Epithelial cell of proximal tubule (primary cell): ENCODE results near the gene EIF5AL1. TPM values are rescaled to one million over a fixed set of nuclear protein-coding genes. Genes with fewer than 3 reads are reported as not detected.

Experiments used
- DNase-seq: peaks from one replicate; pipeline ENCODE4 v3.0.0-alpha.2; 2011; ENCODE audit warnings: low read depth
- H3K4me3 ChIP-seq: 2 replicates; pipeline ENCODE4 v1.5.1; 2011; ENCODE audit warnings: low read depth, mild to moderate bottlenecking, low read length
- total RNA-seq: library from RNA; depleted of rRNA; stranded (reverse); fragments of >200 nt; gene quantifications from 2 replicates; pipeline ENCODE4 v1.2.3, GENCODE V29; 2015
- TF ChIP-seq, protein P1 (sequence below): conservative IDR thresholded peaks from 2 replicates; pipeline ENCODE4 v1.5.1; 2012; ENCODE audit warnings: low read depth, mild to moderate bottlenecking, low read length

Gene EIF5AL1
- total RNA-seq, 1 donor from 2014 or later: 0.35 TPM

DNA sequence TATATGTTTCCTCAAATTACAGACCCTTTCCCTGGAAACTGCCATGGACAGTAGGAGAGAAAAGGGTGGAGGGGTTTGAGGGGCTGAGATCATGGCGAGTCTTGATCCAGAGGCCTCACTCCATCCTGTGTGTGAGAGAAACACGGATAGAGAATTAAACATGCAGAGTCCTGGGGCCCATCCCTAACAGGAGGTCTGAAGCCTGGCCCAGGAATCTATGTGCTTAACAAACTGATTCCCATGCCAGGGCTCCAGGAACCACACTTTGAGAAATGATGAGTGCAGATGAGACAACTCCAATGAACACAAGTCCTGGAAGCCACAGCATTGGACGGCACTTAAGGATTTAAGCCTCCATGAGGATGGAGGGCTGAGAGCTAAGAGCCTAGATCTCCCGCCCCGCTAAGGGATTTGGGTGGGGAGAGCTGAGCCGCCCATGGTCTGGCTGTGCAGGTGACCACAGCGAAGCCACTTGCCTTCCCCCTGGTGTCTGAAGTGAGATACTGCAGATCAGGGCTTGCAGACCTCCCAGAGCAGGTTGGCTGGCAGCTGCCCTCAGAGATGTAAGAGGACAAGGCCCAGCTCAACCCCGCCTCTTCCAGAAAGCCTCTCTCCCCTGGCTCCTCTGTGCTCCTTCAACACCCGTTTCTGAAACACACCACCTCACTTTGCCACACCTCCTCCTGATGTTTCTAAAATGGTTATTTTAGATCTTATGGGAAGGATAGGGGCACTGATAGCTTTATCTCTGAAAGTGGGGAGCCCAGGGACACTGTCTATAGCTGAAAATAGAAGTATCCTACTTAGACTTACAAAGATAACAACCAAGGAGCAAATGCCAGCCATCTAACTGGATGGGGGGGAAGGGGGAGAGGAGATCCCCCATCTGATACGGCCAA, 24.8 kb upstream of the EIF5AL1 start:
- TF ChIP-seq, protein P1, sequence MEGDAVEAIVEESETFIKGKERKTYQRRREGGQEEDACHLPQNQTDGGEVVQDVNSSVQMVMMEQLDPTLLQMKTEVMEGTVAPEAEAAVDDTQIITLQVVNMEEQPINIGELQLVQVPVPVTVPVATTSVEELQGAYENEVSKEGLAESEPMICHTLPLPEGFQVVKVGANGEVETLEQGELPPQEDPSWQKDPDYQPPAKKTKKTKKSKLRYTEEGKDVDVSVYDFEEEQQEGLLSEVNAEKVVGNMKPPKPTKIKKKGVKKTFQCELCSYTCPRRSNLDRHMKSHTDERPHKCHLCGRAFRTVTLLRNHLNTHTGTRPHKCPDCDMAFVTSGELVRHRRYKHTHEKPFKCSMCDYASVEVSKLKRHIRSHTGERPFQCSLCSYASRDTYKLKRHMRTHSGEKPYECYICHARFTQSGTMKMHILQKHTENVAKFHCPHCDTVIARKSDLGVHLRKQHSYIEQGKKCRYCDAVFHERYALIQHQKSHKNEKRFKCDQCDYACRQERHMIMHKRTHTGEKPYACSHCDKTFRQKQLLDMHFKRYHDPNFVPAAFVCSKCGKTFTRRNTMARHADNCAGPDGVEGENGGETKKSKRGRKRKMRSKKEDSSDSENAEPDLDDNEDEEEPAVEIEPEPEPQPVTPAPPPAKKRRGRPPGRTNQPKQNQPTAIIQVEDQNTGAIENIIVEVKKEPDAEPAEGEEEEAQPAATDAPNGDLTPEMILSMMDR: peak; percentile 65
- H3K4me3 ChIP-seq: no peak overlapping the region
- no peak for DNase-seq

DNA sequence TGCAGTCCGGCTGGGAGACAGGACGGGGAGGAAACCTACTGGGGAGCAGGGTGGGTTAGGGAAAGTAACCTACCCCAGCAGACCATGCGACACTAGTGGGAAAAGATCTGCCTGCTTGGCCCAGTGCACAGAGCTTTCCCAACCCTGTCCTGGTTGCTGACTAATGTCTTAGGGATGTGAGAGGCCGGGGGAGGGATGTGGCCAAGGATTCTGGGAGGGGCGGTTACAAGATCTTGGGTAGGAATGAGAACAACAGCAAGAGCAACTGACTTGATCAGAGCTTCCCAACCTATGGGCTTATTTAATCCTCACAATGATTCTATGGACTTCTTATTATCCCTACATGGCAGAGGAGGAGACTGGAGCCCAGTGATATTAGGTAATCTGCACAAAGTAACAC, 24.0 kb upstream of the EIF5AL1 start:
- H3K4me3 ChIP-seq: no peak overlapping the region
- TF ChIP-seq, protein P1: no peak
- DNase-seq: peak; percentile 82

DNA sequence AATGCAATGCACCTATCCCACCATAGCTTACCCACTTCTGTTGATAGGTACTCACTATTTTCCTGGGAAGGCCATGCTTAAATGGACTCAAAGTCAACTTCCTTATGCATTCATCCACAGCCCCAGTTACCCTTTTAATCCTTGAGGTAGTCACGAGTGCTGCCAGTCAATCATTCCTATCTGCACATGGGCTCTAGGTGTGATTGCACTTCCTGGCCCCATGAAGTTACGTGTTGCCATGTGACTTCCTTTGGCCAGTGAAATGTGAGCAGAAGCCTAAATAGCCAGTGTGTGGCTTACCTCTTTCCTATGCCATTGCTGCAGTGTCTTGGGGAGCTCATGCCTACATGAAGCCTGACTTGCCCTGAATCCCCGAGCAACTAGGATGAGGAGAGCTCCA, 23.5 kb upstream of the EIF5AL1 start:
- H3K4me3 ChIP-seq: no peak overlapping the region
- TF ChIP-seq, protein P1: no peak
- DNase-seq: peak; percentile 46

DNA sequence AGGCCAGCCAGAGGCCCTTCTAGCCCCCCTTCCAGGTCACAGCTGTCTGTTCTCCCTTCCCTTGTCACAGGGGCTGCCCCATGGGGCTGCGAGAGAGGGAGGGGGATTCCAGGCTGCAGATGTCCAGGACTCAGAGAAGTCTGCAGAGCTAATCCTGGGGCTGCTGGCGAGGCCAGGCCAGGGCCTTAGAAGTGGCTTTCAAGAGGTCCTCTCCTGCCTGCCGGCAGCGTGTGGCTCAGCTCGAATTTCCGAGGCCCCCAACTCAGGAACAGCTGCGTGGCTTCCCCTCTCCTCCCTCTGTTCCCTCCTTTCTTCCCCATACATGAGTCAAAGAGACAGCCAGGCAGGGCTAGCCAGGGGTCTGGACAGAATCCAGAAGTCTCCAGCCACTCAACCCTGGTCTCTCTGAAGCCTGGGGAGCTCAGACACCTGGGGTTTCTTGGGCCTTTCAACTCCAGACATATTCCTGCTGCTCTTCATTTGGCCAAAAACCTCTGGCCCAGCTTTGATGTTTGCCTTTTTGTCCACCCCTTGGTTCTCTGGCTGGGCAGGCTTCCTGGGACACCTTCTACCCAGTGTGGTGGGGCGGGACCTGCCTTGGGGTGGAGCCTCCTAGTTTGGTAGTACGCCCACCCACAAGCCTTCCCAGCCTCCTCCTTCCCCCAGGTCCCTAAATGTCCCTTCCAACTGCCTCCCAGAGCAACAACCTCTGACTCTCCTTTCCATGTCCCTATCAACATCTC, 21.8 kb upstream of the EIF5AL1 start:
- TF ChIP-seq, protein P1: no peak
- no peak overlapping the region for H3K4me3 ChIP-seq
- DNase-seq: no peak

DNA sequence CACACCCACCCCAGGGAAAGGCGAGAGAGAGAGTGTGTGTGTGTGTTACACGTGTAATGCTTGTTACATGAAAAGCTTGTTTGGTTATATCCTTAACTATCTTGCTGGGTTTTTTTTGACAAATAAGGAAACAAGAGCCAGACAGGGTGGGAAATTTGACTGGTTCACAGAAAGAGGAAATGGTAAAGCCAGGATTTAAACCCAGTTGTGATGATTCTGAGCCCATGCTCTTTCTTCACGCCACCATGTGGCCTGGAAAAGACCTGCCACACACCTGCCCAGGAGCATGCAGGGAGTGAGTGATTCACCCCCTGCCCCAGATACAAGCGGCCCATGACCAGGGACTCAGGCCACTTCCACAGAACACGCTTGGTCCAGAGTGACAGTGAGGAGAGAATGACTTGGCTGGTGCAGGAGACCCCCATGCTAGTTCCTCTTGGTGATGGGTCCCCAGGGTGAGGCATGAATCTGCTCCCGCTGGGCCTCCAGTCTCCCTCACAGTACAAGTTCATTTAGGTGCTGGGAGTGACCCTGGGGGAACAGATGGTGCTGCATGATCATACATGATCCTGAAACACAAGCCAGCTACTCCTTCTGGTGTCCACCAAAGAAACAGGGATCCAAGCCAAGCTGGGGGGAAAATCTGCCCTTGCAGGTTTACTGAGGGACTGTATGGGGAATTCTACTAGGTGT, 21.0 kb upstream of the EIF5AL1 start:
- no peak for DNase-seq
- TF ChIP-seq, protein P1: peak; percentile 35

DNA sequence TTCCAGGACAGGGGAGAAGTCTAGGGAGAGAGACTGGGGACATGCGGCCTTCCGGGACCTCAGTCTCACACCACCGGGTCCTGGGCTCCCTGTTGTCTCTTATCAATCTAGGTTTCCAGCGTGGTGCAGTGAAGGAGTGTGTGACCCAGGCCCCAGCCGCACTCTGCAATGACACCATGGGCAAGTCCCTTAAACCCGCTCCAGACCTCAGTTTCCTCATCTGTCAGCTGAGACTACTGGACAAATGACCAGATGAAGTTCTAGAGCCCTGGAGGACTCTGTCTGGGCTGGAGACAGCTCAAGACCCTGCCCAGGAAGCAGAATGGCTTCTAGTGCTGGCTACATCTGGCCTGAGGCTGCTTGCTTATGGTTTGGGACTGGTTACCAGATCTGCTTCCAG, 20.1 kb upstream of the EIF5AL1 start:
- no peak for DNase-seq
- H3K4me3 ChIP-seq: no peak overlapping the region
- TF ChIP-seq, protein P1: no peak

More for the DNA sequence above, 21.0 kb upstream of the EIF5AL1 start:
- no peak overlapping the region for H3K4me3 ChIP-seq
